Common myeloid progenitor, CD34-positive (primary cell): ENCODE results near the gene TMEM255B.

Experiments used
- CTCF ChIA-PET: fragments of 350-600 bp; sonication (Branson Sonifier 250); formaldehyde crosslinking; loops from one replicate; lab custom pipeline; 2021; ENCODE audit warnings: antibody characterized with exemption; lab: Charles Lee
- POLR2A ChIA-PET: fragments of 350-600 bp; sonication (Branson Sonifier 250); formaldehyde crosslinking; loops from one replicate; lab custom pipeline; 2021; ENCODE audit warnings: antibody characterized with exemption; lab: Charles Lee
- DNase-seq, 3 donors: peaks; one replicate each; pipeline versions ENCODE4 v3.0.0 to v3.0.0-alpha.2; 2013
- H3K27ac ChIP-seq, 2 experiments: 1 replicate in 1 of 2; 2 replicates in 1 of 2; pipeline ENCODE4 v1.7.0; 2013; ENCODE audit warnings: inconsistent platforms in 2 of 2, low read length in 2 of 2, mild to moderate bottlenecking in 2 of 2, low read depth in 1 of 2, moderate library complexity in 1 of 2; ENCODE audit not compliant: severe bottlenecking in 2 of 2, insufficient read depth in 1 of 2, poor library complexity in 1 of 2
- H3K27me3 ChIP-seq, 5 experiments: replicated peaks in 2 of 5; 1 replicate in 3 of 5; 2 replicates in 2 of 5; pipeline versions ENCODE4 v1.6.1 to v1.7.0; 2013; ENCODE audit warnings: low read length in 4 of 5, mild to moderate bottlenecking in 2 of 5, moderate library complexity in 2 of 5, inconsistent platforms in 1 of 5; ENCODE audit not compliant: insufficient read depth in 5 of 5, control insufficient read depth in 4 of 5
- H3K36me3 ChIP-seq, 4 experiments: 1 replicate in 2 of 4; 2 replicates in 2 of 4; pipeline versions ENCODE4 v1.6.1 to v1.7.0; 2013; ENCODE audit warnings: low read length in 3 of 4, control low read depth in 1 of 4, mild to moderate bottlenecking in 1 of 4; ENCODE audit not compliant: control insufficient read depth in 4 of 4, insufficient read depth in 4 of 4
- H3K4me1 ChIP-seq, 4 experiments: 1 replicate in 3 of 4; 2 replicates in 1 of 4; pipeline versions ENCODE4 v1.6.1 to v1.7.1; 2013; ENCODE audit warnings: low read length in 3 of 4, mild to moderate bottlenecking in 3 of 4, control low read depth in 1 of 4, inconsistent platforms in 1 of 4, moderate library complexity in 1 of 4; ENCODE audit not compliant: control insufficient read depth in 4 of 4, insufficient read depth in 4 of 4; ENCODE audit errors: control extremely low read depth in 1 of 4
- H3K4me3 ChIP-seq, 7 experiments: 1 replicate in 4 of 7; 2 replicates in 3 of 7; pipeline versions ENCODE4 v1.5.1 to v1.7.0; 2013; ENCODE audit warnings: mild to moderate bottlenecking in 7 of 7, low read length in 6 of 7, moderate library complexity in 6 of 7, inconsistent platforms in 2 of 7, low read depth in 2 of 7, control low read depth in 1 of 7; ENCODE audit not compliant: insufficient read depth in 4 of 7, control insufficient read depth in 1 of 7; ENCODE audit errors: extremely low read depth in 1 of 7
- H3K9me3 ChIP-seq, 5 experiments: 1 replicate in 4 of 5; 2 replicates in 1 of 5; pipeline versions ENCODE4 v1.6.1 to v1.7.1; 2013; ENCODE audit warnings: low read length in 4 of 5, mild to moderate bottlenecking in 2 of 5, inconsistent platforms in 1 of 5, low read depth in 1 of 5, moderate library complexity in 1 of 5; ENCODE audit not compliant: control insufficient read depth in 4 of 5, insufficient read depth in 2 of 5; ENCODE audit errors: control extremely low read depth in 1 of 5
- WGBS: methylation state at CpG from one replicate; pipeline ENCODE4 v1.1.5; 2013; ENCODE audit not compliant: insufficient coverage; 5-methylcytosine and 5-hydroxymethylcytosine counted together

The TMEM255B gene

GRCh38 chr13:113781571-113781970 lies 22.5 kb downstream of the TMEM255B start:
- Histone ChIP-seq H3K4me3 (no peak overlapping the region), H3K9me3 (peaks cover 0 to 9% (median 0%) of the 10 kb centered on the region in 5 experiments), H3K4me1 (no peaks in the 10 kb centered on the region), H3K27me3 (peaks cover 0 to 17% (median 2%) of the 10 kb centered on the region in 5 experiments), H3K27ac (no peak overlapping the region), H3K36me3 (no peaks in the 10 kb centered on the region)
- WGBS: 100% methylated on average over 1 of the region's 2 CpGs
- CTCF ChIA-PET: interaction anchor here (1.5 kb wide), 1 partner anchor 7 kb away, joined by 3 read pairs; no protein-coding TSS in a partner anchor
- DNase-seq: no peak
- POLR2A ChIA-PET: no interaction called here

- ChIA-PET POLR2A (no interaction called here), CTCF (interaction anchor here (1.5 kb wide), 1 partner anchor 8 kb away, joined by 3 read pairs; no protein-coding TSS in a partner anchor)
- no peaks in the 10 kb centered on the region for H3K36me3 ChIP-seq
- peaks cover 0 to 9% (median 0%) of the 10 kb centered on the region in 5 experiments for H3K9me3 ChIP-seq
- no peaks in the 10 kb centered on the region for H3K4me1 ChIP-seq
- H3K4me3 ChIP-seq: no peak overlapping the region
- no peak for DNase-seq
- no peak overlapping the region for H3K27ac ChIP-seq
- WGBS: 97% methylated on average over 8 of the region's 14 CpGs
- peaks cover 0 to 12% (median 2%) of the 10 kb centered on the region in 5 experiments for H3K27me3 ChIP-seq
Measured at GRCh38 chr13:113782472-113782871, 23.4 kb downstream of the TMEM255B start.

DNA sequence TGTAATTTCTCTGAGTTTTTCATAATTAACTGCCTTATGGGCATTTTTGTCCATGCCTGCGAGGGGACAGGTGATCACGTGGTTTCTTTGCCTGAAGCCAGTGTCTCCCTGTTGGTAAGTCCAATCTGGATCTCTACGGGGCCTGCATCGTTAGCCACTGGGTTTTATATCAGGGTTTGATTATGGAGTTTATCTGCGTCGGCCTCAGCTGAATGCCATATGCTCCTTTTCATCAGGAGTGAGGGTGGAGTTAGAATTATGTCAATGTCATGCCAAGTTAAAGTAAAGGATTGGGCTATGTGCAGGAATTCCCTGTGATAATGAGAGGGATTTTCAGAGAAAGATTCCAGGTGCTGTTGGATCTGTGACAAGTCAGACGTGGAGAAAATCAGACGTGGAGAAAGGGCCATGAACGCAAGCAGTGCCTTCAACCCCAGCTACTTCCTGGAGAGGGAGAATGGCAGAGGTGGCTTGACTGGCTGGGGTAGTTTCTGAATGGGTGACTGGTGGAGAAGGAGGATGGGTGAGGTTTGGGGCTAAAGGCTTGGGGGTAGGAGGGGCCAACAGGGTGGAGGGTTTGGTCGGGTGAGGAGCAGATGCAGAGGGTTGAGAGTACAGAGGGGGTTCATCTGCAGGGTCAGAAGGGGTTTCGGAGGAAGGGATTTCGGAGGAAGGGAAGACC lies 24.3 kb downstream of the TMEM255B start:
- WGBS: 94% methylated on average over 10 of the region's 12 CpGs
- Histone ChIP-seq H3K27ac (no peak overlapping the region), H3K36me3 (no peaks in the 10 kb centered on the region), H3K27me3 (peaks cover 0 to 11% (median 2%) of the 10 kb centered on the region in 5 experiments), H3K4me1 (no peaks in the 10 kb centered on the region), H3K9me3 (peaks cover 0 to 9% (median 0%) of the 10 kb centered on the region in 5 experiments), H3K4me3 (no peak overlapping the region)
- CTCF ChIA-PET: interaction anchor here (1.5 kb wide), 1 partner anchor 9 kb away, joined by 3 read pairs; no protein-coding TSS in a partner anchor
- POLR2A ChIA-PET: no interaction called here
- no peak for DNase-seq

GRCh38 chr13:113783966-113784644 lies 25.1 kb downstream of the TMEM255B start:
- Histone ChIP-seq H3K4me1 (no peaks in the 10 kb centered on the region), H3K9me3 (peaks cover 0 to 9% (median 0%) of the 10 kb centered on the region in 5 experiments), H3K4me3 (no peak overlapping the region), H3K36me3 (no peaks in the 10 kb centered on the region), H3K27ac (no peak overlapping the region), H3K27me3 (peaks cover 0 to 11% (median 2%) of the 10 kb centered on the region in 5 experiments)
- WGBS: 84% methylated on average over 10 of the region's 10 CpGs
- no peak for DNase-seq
- ChIA-PET POLR2A (no interaction called here), CTCF (no interaction called here)

DNA sequence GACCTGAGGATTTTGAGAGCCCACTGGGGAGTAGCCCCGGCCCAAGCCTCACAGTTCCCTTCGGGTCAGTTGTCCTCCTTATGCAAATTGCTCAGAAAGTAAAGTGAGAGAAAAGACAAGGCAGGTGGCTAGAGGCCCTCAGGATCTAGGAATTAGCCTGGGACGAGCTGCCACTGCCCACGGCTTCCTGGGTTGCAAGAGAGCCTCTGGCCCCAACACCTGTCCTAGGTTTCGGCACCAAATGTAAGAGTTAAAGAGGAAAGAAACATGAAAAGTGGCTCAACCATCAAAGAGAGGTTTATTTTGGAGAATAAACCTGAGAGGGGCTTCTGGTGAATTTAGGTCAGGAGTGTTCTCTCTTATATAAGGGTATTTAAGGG lies 25.6 kb downstream of the TMEM255B start:
- ChIA-PET CTCF (no interaction called here), POLR2A (no interaction called here)
- H3K27me3 ChIP-seq: peaks cover 0 to 13% (median 2%) of the 10 kb centered on the region in 5 experiments
- H3K4me3 ChIP-seq: no peak overlapping the region
- peaks cover 0 to 9% (median 0%) of the 10 kb centered on the region in 5 experiments for H3K9me3 ChIP-seq
- WGBS: 94% methylated on average over 4 of the region's 5 CpGs
- DNase-seq: no peak
- no peaks in the 10 kb centered on the region for H3K36me3 ChIP-seq
- no peaks in the 10 kb centered on the region for H3K4me1 ChIP-seq
- H3K27ac ChIP-seq: no peak overlapping the region

DNA sequence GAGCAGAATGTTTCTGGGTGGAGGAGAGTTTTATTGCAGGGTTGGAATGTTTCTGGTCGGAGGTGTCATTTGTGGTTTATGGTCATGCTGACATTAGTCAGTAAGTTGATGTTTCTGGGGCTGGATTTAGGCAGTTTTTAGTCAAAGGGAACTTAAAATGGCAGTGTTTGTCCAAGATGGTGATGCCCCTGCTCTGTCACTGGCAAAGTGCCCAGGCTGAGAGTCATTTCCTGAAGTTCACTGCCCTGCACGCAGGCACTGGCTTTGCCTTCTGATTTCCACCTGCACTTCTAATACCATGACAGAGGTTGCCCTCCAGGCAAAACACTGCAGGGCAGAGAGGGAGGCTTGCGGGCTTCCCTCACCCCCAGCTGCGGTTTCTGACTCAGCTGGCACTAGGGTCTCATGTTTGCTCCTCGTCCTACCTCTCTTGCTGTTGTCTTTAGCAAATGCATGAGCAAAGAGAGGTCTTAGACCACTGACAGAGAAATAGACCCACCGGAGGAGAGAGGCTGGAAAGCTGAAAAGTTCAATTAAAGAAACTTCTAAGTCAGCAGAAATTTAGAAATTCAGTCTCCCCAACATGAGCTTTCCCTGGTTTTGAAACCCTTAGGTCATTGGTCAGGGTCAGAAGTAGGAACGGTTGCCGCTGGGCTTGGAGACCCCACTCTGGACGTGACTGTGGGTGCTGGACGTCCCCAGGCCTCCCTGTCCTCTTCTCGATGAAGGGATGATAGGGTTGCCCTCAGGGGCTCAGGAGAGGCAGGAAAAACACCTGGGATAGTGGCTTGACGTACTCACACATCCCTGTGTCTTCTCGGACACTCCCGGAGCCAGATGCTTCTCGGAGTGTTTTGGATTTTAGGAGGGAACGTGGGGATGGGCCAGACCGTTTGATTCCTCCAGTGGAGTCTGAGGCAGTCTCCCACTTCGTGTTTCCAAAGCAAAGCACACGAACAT lies 26.3 kb downstream of the TMEM255B start:
- Histone ChIP-seq H3K27me3 (peaks cover 0 to 15% (median 2%) of the 10 kb centered on the region in 5 experiments), H3K4me3 (no peak overlapping the region), H3K27ac (no peak overlapping the region), H3K36me3 (no peaks in the 10 kb centered on the region), H3K4me1 (no peaks in the 10 kb centered on the region), H3K9me3 (peaks cover 0 to 9% (median 0%) of the 10 kb centered on the region in 5 experiments)
- POLR2A ChIA-PET: no interaction called here
- WGBS: 91% methylated on average over 19 of the region's 19 CpGs
- no peak for DNase-seq
- CTCF ChIA-PET: no interaction called here
